NT2/D1 (cell line): ENCODE data around the gene NEK3.

Experiments used
- DNase-seq: peaks from one replicate; pipeline ENCODE4 v3.0.0-alpha.2; 2011; ENCODE audit warnings: low read depth, low spot score
- H3K27me3 ChIP-seq: 2 replicates; pipeline ENCODE4 v1.6.0; 2011; ENCODE audit warnings: mild to moderate bottlenecking; ENCODE audit not compliant: insufficient read length, insufficient read depth
- H3K36me3 ChIP-seq: 2 replicates; pipeline ENCODE4 v1.6.1; 2011; ENCODE audit warnings: mild to moderate bottlenecking, low read length, mixed read lengths; ENCODE audit not compliant: insufficient read depth, insufficient read length
- H3K4me1 ChIP-seq: 2 replicates; pipeline ENCODE4 v1.5.1; 2011; ENCODE audit not compliant: insufficient read depth, insufficient read length
- H3K4me3 ChIP-seq: 2 replicates; pipeline ENCODE4 v1.5.1; 2011; ENCODE audit warnings: low read depth; ENCODE audit not compliant: insufficient read length
- H3K9ac ChIP-seq: 2 replicates; pipeline ENCODE4 v1.6.0; 2011; ENCODE audit warnings: low read depth; ENCODE audit not compliant: insufficient read length
- H3K9me3 ChIP-seq: 2 replicates; pipeline ENCODE4 v1.5.1; 2011; ENCODE audit warnings: mild to moderate bottlenecking, low read length; ENCODE audit not compliant: insufficient read depth
- SUZ12 ChIP-seq: IDR thresholded peaks from 2 replicates; pipeline ENCODE4 v1.6.1; 2011; ENCODE audit not compliant: insufficient read length, insufficient read depth; ENCODE audit errors: extremely low read depth
- YY1 ChIP-seq: IDR thresholded peaks from 2 replicates; pipeline ENCODE4 v1.6.1; 2011; ENCODE audit not compliant: insufficient read length, insufficient read depth
- ZNF274 ChIP-seq: IDR thresholded peaks from 2 replicates; pipeline ENCODE4 v1.6.1; 2011; ENCODE audit warnings: mild to moderate bottlenecking, low read depth, low read length

The NEK3 gene

DNA sequence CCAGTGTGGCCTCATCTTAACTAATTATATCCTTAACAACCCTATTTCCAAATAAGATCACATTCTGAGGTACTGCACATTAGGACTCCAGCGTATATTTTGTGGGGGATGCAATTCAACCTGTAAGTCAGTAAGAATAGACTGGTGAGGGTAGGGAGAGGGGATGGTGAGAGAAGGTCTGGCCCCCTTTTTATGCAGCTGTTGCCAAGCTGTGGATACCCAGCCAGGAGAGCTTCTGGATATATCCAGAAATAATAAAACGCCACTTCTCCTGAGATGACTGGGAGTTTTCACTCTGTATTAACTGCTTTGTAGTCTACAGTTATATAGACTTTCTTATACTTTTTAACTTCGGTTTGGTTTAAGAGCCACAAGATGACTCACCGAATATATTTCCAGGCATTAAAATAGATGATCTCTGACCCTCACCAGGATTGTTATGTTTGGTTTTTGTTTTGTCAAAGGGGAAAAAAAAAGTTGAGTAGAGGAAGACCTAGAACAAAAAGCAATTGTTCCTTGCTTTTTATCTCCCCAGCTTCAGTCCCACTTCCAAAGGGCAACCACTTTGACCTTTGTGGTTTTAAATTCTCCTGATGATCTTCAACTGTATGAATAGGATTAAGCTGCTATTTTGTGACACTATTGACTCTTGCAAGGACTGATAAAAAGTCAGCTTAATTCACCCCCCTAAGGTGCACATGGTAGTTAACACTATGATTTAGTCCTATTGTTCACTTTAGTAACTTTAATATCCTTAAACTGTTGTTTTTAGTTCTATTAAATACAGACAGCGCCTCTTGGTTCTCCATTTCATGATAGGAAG is 3.1 kb upstream of the NEK3 start:
- H3K27me3 ChIP-seq, result no peaks in the 10 kb centered on the region
- no peak overlapping the region for H3K9ac ChIP-seq
- H3K4me3 ChIP-seq, result no peak overlapping the region
- DNase-seq, result no peak
- H3K4me1 ChIP-seq, result no peaks in the 10 kb centered on the region
- TF ChIP-seq YY1, result no peak
- no peak for TF ChIP-seq SUZ12
- H3K9me3 ChIP-seq, result no peaks in the 10 kb centered on the region
- H3K36me3 ChIP-seq, result no peaks in the 10 kb centered on the region

DNA sequence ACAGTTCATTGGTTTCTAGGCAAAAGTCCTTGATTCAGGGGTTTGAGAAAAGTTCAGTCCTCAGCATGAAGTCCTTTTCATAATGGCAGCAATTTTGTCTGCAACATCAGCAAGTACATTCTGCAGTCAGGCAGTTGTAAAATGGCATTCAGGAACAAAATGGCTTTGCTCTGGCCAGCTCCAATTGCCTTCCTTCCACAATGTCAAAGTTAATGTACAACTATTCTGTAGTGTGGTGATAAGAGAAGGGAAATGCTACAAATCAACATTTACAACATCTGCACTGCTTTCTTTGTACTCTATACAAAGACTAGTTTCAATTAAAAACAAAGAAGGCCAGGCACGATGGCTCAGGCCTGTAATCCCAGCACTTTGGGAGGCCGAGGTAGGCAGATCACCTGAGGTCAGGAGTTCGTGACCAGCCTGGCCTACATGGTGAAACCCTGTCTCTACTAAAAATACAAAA is 1.8 kb upstream of the NEK3 start:
- no peaks in the 10 kb centered on the region for H3K4me1 ChIP-seq
- no peaks in the 10 kb centered on the region for H3K9me3 ChIP-seq
- DNase-seq, result no peak
- H3K27me3 ChIP-seq, result no peaks in the 10 kb centered on the region
- H3K4me3 ChIP-seq, result no peak overlapping the region
- H3K9ac ChIP-seq, result no peak overlapping the region
- TF ChIP-seq YY1 (no peak), ZNF274 (no peak), SUZ12 (no peak)
- no peaks in the 10 kb centered on the region for H3K36me3 ChIP-seq

DNA sequence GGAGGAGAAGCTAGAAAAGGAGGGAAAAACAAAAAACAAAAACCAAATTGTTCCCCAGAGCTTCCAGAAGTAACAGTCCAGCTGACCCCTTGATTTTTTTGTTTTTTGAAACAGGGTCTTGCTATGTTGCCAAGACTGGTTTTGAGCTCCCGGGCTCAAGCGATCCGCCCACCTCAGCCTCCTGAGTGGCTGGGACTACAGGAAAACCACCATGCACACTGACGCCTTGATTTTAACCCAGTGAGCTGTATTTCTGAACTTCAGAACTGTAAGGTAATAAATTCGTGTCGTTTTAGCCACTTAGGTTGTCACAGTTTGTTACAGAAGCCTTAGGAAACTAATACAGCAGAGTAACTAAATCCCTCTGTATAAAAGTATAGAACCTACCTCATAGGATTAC is 1.1 kb upstream of the NEK3 start:
- Histone ChIP-seq H3K9ac (no peak overlapping the region), H3K27me3 (no peaks in the 10 kb centered on the region), H3K4me1 (no peaks in the 10 kb centered on the region), H3K9me3 (no peaks in the 10 kb centered on the region), H3K36me3 (no peaks in the 10 kb centered on the region), H3K4me3 (no peak overlapping the region)
- TF ChIP-seq ZNF274 (no peak), YY1 (no peak), SUZ12 (no peak)
- no peak for DNase-seq

DNA sequence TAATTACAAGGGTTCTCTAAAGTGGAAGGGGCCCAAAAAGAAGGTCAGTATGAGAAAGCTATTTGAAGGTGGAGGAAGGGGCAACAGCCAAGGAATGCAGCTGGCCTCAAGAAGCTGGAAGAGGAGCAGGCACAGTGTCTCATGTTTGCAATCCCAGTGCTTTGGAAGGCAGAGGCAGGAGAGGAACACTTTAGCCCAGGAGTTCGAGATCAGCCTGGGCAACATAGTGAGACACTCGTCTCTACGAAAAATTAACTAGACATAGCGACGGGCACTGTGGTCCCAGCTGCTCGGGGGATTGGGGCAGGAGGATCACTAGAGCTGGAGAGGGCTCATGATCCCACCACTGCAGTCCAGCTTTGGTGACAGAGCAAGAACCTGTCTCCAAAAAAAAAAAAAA is 656 bp upstream of the NEK3 start:
- no peak for DNase-seq
- TF ChIP-seq ZNF274, result no peak
- no peak for TF ChIP-seq SUZ12
- TF ChIP-seq YY1, result no peak
- H3K4me1 ChIP-seq, result no peaks in the 10 kb centered on the region
- H3K27me3 ChIP-seq, result no peaks in the 10 kb centered on the region
- H3K4me3 ChIP-seq, result no peak overlapping the region
- H3K9me3 ChIP-seq, result no peaks in the 10 kb centered on the region
- no peak overlapping the region for H3K9ac ChIP-seq
- no peaks in the 10 kb centered on the region for H3K36me3 ChIP-seq

DNA sequence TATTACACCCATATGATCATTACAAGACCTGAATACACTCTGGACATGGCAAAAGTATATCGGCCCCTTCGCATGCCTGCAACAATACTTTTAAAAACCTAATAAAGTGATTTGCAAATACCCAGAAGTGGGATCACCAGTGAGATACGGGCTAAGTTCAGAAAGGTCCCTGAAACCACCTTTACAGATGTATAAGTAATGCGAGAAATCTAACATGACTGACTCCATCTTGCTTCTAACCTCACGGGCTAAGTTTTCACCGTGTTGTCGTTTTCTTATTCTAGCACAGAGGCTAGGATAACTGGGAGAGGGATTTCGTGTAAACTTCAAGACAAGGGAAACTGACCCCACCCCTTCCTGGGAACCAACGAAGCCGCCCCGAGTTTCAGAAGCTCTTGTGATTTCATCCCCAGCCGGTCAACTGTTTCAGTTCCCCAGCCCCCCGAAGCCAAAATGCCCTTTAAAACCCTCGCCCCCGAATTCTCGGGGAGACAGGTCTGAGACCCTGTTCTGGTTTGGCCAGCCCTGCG is 703 bp downstream of the NEK3 start:
- TF ChIP-seq SUZ12 (no peak), YY1 (no peak), ZNF274 (no peak)
- no peak for DNase-seq
- H3K4me1 ChIP-seq, result no peaks in the 10 kb centered on the region
- H3K36me3 ChIP-seq, result no peaks in the 10 kb centered on the region
- peak overlapping the region; percentile 50 for H3K4me3 ChIP-seq
- no peak overlapping the region for H3K9ac ChIP-seq
- no peaks in the 10 kb centered on the region for H3K9me3 ChIP-seq
- no peaks in the 10 kb centered on the region for H3K27me3 ChIP-seq

DNA sequence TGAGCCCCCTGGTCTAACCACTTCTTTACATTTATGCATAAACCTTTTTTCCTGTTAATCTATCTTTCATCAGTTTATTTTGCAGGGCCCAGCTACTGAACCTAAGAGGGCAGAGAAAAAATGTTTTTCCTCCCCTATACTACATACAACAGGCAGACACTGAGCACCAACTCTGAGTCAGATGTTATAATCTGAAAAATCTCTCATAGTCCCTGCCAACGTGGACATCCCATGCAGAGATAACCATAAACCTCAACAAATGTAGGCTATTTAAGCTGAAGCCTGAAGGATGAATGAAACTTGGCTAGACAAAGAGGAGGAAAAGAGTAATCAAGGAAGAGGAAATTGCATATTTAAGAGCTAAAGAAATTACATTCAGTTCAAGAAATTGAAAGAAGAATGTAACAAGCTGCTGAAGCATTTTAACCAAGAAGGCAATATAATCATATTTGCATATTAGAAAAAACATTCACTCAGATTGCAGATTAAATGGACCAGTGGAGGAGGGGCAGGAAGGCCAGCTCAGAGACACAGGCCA is 2.6 kb downstream of the NEK3 start:
- no peak overlapping the region for H3K4me3 ChIP-seq
- H3K27me3 ChIP-seq, result no peaks in the 10 kb centered on the region
- H3K36me3 ChIP-seq, result no peaks in the 10 kb centered on the region
- no peaks in the 10 kb centered on the region for H3K4me1 ChIP-seq
- TF ChIP-seq ZNF274 (no peak), SUZ12 (no peak), YY1 (no peak)
- H3K9me3 ChIP-seq, result no peaks in the 10 kb centered on the region
- no peak for DNase-seq
- H3K9ac ChIP-seq, result no peak overlapping the region

DNA sequence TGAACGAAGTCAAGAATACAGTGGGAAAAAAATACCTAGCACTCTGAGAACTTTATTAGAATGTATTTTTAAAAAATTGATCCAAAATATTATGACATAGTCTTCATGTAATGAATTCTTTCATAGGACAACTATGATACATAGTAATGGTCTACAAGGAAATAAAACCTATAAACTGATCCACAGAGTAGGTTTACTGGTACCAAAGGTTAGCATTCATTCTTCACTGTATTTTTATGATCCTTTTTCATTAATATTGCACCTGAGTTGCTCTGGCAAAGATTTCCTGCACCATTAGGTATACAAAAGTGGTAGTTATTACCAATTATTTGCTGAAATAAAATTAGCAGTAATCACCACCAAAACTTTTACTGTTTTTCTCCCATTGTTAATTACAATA is 4.2 kb downstream of the NEK3 start:
- no peak for DNase-seq
- no peaks in the 10 kb centered on the region for H3K4me1 ChIP-seq
- no peak overlapping the region for H3K9ac ChIP-seq
- no peak overlapping the region for H3K4me3 ChIP-seq
- no peaks in the 10 kb centered on the region for H3K27me3 ChIP-seq
- TF ChIP-seq SUZ12 (no peak), YY1 (no peak), ZNF274 (no peak)
- H3K9me3 ChIP-seq, result no peaks in the 10 kb centered on the region
- no peaks in the 10 kb centered on the region for H3K36me3 ChIP-seq
